Measurements from ENCODE around the gene NRXN3.

Gene NRXN3

DNA sequence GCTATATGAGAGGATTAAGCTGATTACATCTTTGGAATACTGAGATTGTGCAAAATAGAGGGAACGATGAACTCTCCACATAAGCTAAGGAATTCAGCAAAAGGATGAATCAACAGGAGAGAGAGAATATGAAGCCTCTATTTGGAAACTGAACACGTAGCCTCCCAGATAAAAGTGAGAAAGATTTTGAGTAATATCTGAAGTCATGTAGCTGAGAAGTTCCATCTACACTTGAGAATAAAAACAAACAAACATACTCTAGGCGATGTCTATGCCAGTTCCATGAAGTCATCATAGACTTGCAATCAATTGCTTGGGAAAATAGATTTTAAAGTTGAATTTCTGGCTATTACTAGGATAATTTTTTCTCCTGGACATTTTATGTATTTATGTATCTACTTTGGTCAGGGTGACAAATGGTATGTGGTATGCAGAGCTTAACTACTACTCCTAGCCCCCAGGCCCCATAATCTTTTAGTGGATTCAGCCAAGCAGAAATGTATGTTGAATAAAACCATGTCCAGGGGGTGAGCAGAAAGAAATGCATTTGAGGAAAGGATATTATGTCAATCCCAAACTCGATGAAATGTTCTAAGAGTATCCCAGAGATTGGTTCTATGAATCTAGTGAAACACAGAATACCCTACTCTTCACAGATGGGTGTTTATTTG is 1413.7 kb downstream of the NRXN3 start:
- TF ChIP-seq, protein P1, sequence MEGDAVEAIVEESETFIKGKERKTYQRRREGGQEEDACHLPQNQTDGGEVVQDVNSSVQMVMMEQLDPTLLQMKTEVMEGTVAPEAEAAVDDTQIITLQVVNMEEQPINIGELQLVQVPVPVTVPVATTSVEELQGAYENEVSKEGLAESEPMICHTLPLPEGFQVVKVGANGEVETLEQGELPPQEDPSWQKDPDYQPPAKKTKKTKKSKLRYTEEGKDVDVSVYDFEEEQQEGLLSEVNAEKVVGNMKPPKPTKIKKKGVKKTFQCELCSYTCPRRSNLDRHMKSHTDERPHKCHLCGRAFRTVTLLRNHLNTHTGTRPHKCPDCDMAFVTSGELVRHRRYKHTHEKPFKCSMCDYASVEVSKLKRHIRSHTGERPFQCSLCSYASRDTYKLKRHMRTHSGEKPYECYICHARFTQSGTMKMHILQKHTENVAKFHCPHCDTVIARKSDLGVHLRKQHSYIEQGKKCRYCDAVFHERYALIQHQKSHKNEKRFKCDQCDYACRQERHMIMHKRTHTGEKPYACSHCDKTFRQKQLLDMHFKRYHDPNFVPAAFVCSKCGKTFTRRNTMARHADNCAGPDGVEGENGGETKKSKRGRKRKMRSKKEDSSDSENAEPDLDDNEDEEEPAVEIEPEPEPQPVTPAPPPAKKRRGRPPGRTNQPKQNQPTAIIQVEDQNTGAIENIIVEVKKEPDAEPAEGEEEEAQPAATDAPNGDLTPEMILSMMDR (IDR thresholded peaks at IDR 0.05; ENCODE audit: insufficient read depth, low read length, poor library complexity, severe bottlenecking): no peak
- no peaks in the 10 kb centered on the region for H3K27me3 ChIP-seq (replicated peaks; ENCODE audit: control insufficient read depth, insufficient read depth, low read length)
- no peak overlapping the region for H3K4me3 ChIP-seq (replicated peaks; ENCODE audit: low read depth, low read length)
- no peak for DNase-seq (ENCODE audit: extremely low read depth, insufficient read length)
- H3K36me3 ChIP-seq (ENCODE audit: control insufficient read depth, insufficient read depth, low read length): no peaks in the 10 kb centered on the region

DNA sequence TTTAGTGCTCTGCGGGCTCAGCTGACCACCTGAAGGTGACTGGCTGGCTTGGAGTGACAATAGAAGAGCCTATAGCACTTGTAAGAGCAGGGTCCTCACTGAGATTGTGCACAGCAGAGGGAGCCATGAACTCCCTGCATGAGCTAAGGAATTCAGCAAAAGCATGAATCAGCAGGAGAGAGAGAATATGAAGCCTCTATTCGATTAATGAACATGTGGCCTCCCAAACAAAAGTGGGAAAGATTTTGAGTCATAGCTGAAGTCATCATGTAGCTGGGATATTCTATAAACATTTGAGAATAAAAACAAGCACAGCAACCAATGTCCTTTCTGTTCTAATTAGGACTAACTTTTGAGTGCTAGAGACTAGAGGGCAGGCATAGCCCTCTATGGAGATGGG is 1414.5 kb downstream of the NRXN3 start:
- TF ChIP-seq, protein P1 (IDR thresholded peaks at IDR 0.05; ENCODE audit: insufficient read depth, low read length, poor library complexity, severe bottlenecking): no peak
- no peaks in the 10 kb centered on the region for H3K36me3 ChIP-seq (ENCODE audit: control insufficient read depth, insufficient read depth, low read length)
- no peak overlapping the region for H3K4me3 ChIP-seq (replicated peaks; ENCODE audit: low read depth, low read length)
- H3K27me3 ChIP-seq (replicated peaks; ENCODE audit: control insufficient read depth, insufficient read depth, low read length): no peaks in the 10 kb centered on the region
- no peak for DNase-seq (ENCODE audit: extremely low read depth, insufficient read length)

DNA sequence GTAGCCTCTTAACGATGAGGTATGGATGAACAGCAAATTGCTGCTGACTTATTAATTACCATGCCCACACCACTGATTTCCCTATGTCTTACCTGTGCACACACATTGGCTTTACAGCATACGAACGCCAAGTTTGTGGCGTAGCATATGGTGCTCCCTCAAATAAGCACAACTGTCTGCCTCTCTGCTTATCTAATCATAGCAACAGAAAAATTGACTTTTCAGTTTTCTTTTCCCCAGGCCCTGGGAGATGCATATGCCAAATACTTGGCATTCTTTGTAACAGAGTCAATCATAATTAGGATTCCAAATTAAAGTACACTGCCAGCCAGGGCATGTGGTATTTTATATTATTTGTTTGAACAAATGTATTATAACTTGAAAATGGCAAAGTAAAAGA is 1415.7 kb downstream of the NRXN3 start:
- TF ChIP-seq, protein P1 (IDR thresholded peaks at IDR 0.05; ENCODE audit: insufficient read depth, low read length, poor library complexity, severe bottlenecking): no peak
- no peak for DNase-seq (ENCODE audit: extremely low read depth, insufficient read length)
- Histone ChIP-seq H3K4me3 (replicated peaks; ENCODE audit: low read depth, low read length) (no peak overlapping the region), H3K27me3 (replicated peaks; ENCODE audit: control insufficient read depth, insufficient read depth, low read length) (no peaks in the 10 kb centered on the region), H3K36me3 (ENCODE audit: control insufficient read depth, insufficient read depth, low read length) (no peaks in the 10 kb centered on the region)

DNA sequence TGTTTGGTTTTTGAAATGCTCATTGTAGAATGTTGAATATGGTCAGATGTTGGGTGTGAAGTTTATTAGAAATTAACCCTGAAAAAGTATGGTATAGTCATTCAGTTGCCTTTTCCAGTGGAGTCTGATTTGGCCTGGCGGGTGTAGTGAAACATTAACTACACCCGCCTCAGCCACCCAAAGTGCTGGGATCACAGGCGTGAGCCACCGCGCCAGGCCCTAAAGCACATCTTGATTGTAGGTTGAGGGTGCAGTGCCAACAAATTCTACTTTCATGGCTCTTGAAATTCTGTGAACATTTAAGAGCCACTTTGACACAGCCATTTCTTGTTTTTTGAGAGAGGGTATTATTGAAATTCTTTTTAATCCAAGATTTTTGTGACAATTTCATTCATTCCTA is 1416.2 kb downstream of the NRXN3 start:
- TF ChIP-seq, protein P1 (IDR thresholded peaks at IDR 0.05; ENCODE audit: insufficient read depth, low read length, poor library complexity, severe bottlenecking): no peak
- DNase-seq (ENCODE audit: extremely low read depth, insufficient read length): no peak
- Histone ChIP-seq H3K36me3 (ENCODE audit: control insufficient read depth, insufficient read depth, low read length) (no peaks in the 10 kb centered on the region), H3K27me3 (replicated peaks; ENCODE audit: control insufficient read depth, insufficient read depth, low read length) (no peaks in the 10 kb centered on the region), H3K4me3 (replicated peaks; ENCODE audit: low read depth, low read length) (no peak overlapping the region)

DNA sequence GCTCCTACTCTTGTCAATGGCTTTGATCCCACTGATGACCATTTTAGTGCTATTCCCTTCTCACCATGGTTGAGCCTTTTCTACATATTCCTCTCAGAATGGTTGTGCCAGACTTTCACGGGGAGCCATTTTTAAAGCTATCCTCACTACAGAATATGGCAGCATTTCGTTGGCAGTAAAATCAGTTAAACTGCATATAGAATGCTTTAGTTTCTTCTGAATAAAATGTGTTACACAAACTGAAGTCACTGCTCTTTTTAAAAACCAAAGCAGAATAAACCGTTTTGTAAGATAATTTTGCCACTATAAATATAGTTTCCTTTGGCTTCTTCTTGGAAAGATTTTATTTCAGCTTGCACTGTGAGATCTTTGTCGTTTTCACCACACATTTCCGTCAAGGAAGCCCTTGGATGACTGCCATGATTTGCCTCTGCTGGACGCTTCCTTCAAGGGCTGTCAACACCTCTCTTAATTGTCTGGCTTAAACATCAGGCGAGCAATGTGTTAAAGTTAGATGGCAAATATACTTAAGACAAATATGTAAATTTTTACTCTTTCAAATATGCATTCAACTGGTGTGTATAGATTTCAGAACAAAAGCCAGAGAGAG is 1416.9 kb downstream of the NRXN3 start:
- no peaks in the 10 kb centered on the region for H3K27me3 ChIP-seq (replicated peaks; ENCODE audit: control insufficient read depth, insufficient read depth, low read length)
- H3K36me3 ChIP-seq (ENCODE audit: control insufficient read depth, insufficient read depth, low read length): no peaks in the 10 kb centered on the region
- DNase-seq (ENCODE audit: extremely low read depth, insufficient read length): no peak
- TF ChIP-seq, protein P1 (IDR thresholded peaks at IDR 0.05; ENCODE audit: insufficient read depth, low read length, poor library complexity, severe bottlenecking): no peak
- H3K4me3 ChIP-seq (replicated peaks; ENCODE audit: low read depth, low read length): no peak overlapping the region

All from GM06990 (cell line).